NCI-H2196 (cell line): Measurements from ENCODE around the gene GDPD5.
A peak's percentile ranks its signal among the peaks of the same experiment; 100 is the strongest.

Experiments
- DNase-seq: peaks from one replicate; lab custom pipeline; 2025; ENCODE audit not compliant: unreplicated experiment; lab: John Stamatoyannopoulos, UW

GDPD5 gene

DNA sequence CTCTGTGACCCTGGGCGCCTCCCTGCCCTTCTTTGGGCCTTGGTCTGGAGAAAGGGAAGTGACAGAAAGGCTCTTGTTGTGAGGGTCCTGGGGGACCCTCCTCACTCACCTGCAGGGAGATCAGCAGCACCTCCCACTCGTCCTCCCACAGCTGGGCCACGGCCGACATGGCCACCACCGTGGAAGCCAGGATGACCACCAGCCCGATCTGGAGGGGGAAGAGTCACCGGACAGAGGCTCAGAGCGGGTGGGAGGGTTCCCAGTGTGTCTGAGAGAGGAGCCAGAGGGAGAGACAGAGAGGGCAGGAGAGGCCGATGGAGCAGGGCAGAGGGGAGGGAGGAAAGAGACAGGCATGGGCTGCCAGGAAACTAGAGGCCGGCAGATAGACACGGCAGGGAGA lies 76.0 kb downstream of the GDPD5 start:
- no peak for DNase-seq

- DNase-seq, result no peak
Observed at GRCh38 chr11:75449271-75449670, 76.5 kb downstream of the GDPD5 start.

- no peak for DNase-seq
Observed at GRCh38 chr11:75447415-75447814, 78.3 kb downstream of the GDPD5 start.

GRCh38 chr11:75445315-75445953 lies 80.3 kb downstream of the GDPD5 start:
- peak; percentile 83 for DNase-seq

- DNase-seq, result no peak
Observed at GRCh38 chr11:75443043-75443442, 82.7 kb downstream of the GDPD5 start.

GRCh38 chr11:75442161-75442885 lies 83.4 kb downstream of the GDPD5 start:
- no peak for DNase-seq

DNA sequence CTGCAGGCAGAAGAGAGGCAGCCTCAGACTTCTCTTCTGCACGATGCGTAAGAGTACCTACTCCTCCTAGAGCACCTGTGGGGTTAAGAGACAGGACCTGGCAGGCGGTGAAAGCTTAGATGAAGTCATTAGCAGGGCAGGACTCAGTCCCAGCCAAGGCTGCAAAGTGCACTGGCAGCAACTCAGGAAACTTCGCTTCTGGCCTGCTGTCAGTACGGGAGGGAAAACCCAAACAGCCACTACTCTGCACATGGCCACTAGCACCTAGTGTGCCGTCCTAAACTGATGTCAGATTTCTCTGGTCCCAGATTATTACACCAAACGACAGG lies 84.0 kb downstream of the GDPD5 start:
- no peak for DNase-seq

DNA sequence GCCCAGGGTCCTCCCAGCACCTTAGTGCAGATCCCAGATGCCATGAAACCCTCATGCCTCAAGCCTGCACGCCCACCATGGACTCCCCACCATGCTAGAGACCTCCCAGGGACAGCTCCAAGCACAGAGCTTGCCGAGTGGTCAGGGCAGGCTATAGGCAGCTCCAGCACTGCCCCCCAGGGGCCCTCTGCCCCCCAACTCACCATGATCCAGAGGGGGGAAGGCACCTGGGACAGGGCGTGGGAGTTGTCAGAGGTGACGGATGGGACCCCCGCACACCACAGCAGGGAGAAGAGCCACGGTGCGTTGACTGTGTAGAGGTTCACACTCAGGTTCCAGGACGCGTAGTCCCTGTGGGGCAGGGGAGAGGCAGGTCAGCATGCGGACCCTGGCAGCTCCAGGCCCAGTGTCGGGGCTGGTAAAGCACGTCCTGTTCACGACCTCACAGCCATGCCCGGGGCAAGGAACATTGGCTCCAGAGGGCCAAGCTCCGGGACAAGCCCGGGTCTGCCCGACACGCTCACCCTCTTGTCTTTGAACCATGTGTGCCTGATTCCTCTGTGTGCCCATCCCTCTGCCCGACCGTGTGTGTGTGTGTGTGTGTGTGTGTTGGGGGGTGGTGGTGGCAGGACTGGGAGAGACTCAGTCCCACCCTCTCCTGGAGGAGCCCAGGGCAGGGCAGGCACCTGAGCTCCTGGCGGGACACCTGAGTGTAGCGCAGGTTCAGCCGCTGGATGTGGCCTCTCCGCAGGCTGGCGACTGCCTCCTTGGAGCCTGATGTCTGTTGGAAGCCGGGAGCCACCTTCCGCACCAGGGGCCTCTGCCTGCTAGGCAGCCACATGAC lies 84.6 kb downstream of the GDPD5 start:
- DNase-seq, result no peak

DNA sequence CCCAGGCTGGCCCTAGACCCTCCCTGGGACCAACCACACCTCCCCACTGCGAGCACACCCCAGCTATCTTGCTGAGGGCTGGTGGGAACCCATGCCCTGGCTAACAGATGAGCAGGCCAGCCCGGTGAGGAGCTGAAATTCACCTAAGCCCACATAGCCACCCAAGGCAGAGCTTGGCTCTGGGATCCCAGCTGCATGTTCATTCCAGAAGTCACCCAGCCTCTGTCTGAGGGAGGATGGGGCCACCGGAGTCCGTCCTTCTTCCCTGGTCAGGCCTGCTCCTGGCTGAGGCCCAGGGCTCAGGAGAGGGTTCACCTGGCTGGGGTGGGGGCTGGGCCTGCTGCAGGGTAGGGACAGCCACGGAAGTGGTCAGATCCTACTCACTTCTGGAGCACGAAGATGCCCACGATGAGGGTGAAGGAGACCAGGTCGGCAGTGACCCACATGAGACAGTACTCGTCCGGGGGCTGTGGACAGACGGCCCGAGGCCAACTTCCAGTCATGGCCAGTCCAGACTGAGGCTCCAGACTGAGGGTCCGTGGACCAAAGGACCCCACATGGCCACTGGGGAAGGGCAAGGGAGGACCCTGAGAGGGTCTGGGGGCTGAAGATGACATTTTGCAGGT lies 86.1 kb downstream of the GDPD5 start:
- no peak for DNase-seq

GRCh38 chr11:75439026-75439425 lies 86.7 kb downstream of the GDPD5 start:
- no peak for DNase-seq

DNA sequence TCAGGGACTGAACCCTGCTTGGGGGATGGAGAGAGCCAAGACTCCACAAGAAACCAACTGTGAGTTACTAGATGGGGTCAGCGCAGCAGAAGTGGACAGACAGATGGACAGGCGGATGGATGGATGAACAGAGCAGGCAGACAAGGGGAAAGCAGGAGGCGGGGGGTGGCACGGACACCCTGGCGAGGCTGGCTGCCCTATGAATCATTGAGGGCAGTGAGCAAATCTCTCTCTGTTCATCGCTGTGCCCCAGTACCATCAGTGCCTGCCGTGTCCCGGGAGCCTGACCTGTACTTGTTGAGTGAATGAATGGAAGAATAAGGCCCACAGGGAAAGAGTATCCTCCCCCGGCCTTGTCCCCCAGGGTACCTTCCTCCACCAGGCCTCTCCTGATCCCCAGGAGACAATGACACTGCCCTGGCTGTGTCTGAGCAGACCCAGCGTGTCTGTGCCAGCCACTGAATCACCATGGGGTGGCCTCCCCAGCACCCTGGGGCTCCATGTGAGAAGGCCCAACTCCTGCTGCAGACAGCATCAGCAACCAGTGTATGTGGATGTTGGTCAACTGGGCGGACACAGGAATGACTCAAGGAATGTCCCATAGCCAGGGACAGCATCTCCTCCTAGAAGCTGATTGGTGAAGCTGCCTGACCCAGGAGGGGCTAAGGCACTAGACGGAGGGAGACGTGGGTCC lies 87.6 kb downstream of the GDPD5 start:
- no peak for DNase-seq

- DNase-seq, result no peak
Observed at GRCh38 chr11:75436806-75437205, 88.9 kb downstream of the GDPD5 start.

- DNase-seq, result no peak
Observed at GRCh38 chr11:75435571-75435925, 90.2 kb downstream of the GDPD5 start.

DNA sequence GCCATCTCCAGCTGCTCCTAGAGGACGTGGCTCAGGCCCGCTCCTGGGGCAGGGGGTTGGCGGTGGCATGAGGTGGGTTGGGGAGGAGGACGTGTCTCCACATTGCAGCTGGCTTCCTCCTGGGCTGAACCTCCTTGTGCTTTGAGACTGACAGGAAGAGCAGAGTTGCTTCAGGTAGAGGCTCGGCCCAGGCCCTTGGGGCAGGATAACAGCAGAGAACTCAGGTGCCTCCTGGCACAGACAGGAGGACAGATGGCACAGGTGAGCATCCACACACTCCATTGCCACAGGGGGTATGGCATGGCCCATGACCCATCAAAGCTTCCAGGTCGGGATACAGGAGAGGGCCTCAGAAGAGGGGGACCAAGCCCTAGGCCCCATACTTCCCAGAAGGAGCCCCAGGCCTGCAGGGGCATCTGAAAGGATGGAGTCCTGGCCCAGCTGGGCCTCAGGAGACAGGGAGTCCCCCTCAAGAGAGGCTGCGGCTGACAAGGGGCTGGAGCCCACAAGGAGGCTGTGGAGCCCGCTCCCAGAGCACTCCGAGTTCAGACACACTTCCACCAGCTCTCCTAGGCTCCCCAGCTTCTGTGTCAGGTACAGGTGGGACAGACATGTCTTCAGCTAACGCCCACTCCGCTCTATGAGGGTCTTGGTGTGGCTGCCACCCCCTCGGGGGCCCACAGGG lies 90.7 kb downstream of the GDPD5 start:
- no peak for DNase-seq

GRCh38 chr11:75434051-75434450 lies 91.7 kb downstream of the GDPD5 start:
- no peak for DNase-seq

DNA sequence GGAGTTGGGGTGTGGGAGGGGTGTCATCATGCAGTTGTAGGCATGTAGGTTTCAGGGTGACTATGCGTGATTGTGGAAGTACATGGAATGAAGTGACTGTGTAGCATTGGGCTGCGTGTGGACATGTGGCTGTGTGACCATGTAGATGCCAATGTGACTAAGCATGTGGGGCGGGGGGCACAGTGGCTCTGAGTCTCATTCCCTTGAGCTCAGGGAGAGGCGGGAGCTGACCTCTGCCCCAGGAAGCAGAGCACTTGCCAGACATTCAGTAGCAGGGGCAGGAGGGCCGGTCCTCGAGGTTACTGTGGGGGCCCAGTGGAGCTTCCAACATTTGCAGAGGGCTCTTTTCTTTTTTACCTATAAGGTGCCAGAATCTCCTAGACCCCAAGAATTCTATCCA lies 92.3 kb downstream of the GDPD5 start:
- DNase-seq, result no peak

- DNase-seq, result peak; percentile 22
Observed at GRCh38 chr11:75432911-75433321, 92.8 kb downstream of the GDPD5 start, which contains the start of gene KLHL35. KLHL35 (minus strand) TSS chr11:75433203; CDS start chr11:75430629, 2,574 bp downstream.

- DNase-seq, result no peak
Observed at GRCh38 chr11:75431533-75432525, 93.9 kb downstream of the GDPD5 start.
